ENCODE results near the gene SPATA9.

- TF ChIP-seq CTCF (IDR thresholded peaks at IDR 0.05) (no peak), POLR2A (IDR thresholded peaks at IDR 0.05) (no peak), POLR2AphosphoS5 (IDR thresholded peaks at IDR 0.05) (no peak)
Observed at GRCh38 chr5:95667678-95668077, 15.1 kb downstream of the SPATA9 start.
